HG03439 (cell line): ENCODE measurements around the gene TGFBRAP1.

ENCODE experiments used
- ATAC-seq: cut with Tn5 transposase; IDR thresholded peaks from one replicate; pipeline ENCODE4 v1.9.1; 2021; ENCODE audit warnings: mild to moderate bottlenecking, moderate library complexity; ENCODE audit not compliant: unreplicated experiment

TGFBRAP1 gene

DNA sequence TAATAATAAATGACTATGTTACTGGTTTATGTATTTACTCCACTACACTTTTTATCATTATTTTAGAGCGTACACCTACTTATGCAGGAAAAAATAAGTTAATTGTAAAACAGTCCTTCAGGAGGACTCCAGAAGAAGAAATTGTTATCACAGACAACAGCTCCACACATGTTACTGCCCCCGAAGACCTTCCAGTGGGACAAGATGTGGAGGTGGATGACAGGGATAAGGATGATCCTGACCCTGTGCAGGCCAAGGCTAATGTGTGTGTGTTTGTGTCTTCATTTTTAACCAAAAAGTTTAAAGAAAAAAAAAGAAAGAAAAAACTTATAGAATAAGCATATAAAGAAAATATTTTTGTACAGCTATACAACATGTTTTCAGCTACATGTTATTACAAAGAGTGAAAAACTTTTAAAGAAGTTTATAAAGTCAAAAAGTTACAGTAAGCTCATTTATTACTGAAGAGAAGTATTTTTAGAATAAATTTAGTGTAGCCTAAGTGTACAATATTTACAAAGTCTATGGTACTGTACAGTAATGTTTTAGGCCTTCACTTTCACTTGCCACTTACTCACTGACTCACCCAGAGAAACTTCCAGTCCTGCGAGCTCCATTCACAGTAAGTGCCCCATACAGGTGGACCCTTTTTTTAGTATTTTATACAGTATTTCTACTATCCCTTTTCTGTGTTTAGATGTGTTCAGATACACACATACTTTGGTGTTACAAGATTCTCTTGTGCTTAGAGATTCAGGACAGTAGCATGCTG is 7.5 kb downstream of the TGFBRAP1 start:
- no peak for ATAC-seq

DNA sequence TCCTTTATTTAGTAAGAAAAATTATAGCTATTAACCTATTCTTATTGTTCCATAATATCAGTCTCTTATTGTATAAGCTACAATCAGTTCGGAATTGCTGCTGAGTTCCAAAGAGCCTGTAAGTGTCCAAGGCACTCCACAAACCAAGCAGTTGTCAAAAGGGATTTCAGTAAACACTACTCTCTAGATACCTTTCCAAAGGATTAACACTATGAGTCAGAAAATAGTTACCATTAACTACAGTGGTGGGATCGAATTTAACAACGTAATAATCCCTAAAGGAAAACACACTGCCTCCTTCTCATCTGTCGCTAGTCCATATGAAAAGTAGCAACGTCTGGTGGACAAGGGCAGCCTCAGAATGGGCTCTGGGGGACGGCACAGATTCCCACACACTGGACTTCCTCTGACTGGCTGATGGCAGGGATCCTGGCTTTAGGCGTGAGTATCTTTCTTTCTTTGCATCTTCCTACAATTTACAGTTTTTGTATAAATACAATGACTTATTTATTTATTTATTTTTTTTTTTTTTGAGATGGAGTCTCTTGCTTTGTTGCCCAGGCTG is 8.8 kb downstream of the TGFBRAP1 start:
- ATAC-seq = no peak

DNA sequence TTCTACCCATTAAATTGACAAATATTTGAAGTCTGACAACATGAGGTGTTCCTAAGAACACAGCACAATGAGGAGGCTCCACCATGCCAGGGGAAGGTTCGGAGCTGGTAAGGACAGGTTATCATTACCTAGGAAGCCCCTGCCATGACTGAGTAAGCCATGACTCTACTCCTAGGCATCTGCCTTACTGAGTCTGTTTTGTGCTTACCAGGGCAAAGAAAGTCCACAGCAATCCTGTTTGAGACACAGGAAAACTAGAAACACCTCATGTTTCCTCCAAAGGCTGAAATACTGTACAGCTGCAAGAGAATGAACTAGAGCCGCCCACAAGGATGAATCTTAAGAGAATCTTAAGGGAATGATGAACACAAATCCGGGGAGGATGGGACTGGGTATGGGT is 11.6 kb downstream of the TGFBRAP1 start:
- no peak for ATAC-seq

DNA sequence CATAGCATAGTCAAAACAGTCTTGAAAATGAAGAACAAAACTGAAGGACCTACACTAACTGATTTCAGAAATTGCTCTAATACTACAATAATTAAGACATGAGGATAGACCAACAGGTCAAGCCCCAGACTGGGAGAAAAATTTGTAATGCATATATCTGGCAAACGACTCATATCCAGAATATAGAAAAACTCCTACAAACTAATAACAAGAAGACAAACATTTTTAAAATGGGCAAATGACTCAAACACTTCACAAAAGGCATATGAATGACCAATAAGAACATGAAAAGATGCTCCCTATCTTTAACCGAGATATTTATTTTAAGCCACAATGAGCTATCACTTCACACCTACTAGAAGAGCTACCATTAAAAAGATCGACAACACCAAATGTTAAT is 14.2 kb downstream of the TGFBRAP1 start:
- peak; percentile 76 for ATAC-seq

DNA sequence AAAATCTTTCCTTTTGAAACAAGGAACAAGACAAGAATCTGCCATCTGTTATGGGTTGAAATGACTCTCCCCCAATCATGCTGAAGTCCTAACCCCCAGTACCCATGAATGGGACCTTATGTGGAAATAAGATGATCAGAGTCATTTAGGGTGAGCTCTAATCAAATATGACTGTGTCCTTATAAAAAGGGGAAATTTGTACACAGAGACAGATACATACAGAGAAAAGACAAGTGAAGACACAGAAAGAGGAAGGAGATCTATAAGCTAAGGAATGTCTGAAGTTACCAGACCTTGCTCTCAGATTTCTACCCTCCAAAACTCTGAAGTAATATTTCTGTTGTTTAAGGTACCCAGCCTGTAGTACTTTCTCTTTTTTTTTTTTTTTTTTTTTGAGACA is 15.7 kb downstream of the TGFBRAP1 start:
- ATAC-seq = no peak

DNA sequence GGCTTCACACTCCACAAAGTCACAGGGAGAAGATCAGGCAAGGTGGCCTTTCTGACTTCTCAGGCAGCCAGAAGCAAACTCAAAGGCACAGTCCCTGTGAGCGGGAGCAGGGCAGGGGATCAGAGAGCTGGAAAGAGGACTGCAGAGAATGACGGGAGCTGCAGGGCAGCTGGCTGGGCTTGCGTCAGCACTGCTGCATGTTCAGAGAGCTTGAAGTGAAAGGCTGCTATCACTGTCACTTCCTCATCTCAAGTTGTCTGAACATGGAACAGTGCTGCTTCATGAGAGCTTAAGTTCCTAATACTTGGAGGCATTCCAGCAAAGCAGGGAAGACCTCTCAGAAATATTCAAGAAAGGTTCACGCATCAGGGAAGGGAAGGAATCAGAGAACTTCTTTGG is 20.4 kb downstream of the TGFBRAP1 start:
- no peak for ATAC-seq

DNA sequence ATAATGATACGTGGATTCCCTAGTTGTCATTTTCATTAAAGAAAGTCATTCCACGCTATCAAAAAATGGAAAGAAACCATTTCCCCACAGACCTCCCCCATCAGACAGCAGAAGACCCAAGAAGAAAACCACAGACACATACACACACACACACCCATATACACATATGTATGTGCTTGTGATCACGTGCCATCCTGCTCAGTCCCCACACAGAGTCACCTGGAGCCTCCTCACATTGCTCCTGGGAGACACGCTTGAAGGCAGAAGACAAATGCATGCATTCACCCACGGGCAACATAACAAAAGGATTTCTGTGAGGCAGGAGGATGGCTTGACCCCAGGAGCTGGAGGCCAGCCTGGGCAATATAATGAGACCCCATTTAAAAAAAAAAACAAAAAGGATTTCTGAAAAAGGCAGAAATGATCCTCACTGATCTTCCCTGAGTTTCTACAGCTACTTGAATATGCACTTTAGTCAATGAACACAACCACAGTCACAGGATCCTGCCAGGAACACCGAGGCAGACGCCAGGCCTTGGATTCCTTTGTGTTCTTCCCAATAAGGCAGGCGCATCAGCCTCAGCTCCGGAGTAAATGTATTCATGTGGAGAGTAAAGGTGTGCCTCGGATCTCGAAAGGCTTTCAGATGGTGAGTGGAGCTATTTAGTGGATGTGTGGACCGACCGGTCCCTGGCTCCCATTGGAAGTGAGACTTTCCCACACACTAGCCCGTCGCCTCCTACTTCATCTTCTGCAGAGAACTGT is 21.0 kb downstream of the TGFBRAP1 start:
- ATAC-seq = no peak

DNA sequence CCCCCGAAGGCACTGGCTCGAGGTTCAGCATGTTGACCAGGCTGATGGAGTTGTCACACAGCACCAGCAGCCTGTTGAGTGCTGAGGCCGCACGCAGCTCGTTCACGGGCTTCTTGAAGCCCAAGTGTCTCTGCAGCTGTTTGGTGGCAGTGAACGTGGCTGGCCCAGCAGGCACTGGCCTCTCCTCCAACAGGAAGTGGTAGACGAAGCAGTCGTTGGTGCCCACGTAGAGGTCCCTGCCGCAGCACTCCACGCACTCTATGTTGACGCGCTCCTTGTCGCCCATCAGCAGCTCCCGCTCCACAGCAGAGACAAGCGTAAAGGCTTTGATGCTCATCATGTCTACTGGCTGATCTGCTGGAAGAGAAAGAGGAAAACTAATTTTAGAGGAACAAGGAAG is 21.6 kb downstream of the TGFBRAP1 start:
- no peak for ATAC-seq

DNA sequence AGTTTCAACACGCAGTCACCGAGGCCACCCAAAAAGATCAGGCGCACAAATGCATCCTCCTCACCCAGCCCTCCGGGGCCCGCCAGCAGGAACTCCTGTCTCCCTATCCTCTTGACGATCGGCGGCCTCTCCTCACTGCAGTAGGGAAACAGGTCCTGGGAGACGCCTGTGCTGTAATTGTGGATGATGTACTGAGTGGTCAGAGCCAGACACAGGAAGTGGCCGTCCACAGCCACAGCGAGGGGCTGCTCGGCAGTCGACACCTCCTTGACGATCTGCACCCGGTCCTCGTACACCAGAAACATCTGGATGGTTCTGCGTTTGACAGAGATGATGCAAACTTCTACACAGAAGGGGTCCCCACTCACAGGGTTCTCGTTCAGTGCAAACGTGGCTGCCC is 22.0 kb downstream of the TGFBRAP1 start:
- no peak for ATAC-seq

DNA sequence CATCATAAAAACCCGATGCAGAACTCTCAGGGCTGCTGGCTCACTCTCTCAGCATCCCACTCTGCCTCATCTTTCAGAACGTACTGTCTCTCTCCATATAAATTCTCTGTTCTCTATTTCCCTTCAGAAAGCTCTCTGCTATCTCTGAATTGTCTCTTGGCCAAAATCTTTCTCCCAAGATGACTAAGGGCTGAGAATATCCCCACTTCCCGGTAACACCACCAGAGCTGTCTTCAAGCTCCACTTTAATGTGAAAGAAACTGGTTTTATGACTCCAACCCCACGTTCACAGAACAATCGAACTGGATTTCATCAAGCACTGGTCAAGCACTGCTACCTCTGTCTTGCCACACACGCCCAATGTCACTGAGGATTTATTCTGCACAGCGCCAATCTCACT is 22.4 kb downstream of the TGFBRAP1 start:
- no peak for ATAC-seq

DNA sequence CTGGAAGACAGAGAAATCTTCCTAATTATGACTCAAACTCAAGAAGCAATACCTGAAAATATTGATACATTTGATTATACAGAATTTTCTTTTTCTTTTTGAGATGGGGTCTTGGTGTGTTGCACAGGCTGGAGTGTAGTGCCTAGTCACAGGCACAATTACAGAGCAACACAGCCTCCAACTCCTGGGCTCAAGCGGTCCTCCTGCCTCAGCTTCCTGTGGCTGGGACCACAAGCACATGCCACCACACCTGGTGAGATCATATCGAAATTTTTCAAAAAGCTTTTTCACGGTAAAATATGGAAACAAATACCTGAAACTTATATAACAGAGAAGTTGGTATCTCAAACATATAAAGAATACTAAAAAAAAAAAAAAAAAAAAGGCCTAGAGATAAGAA is 27.9 kb downstream of the TGFBRAP1 start:
- no peak for ATAC-seq

DNA sequence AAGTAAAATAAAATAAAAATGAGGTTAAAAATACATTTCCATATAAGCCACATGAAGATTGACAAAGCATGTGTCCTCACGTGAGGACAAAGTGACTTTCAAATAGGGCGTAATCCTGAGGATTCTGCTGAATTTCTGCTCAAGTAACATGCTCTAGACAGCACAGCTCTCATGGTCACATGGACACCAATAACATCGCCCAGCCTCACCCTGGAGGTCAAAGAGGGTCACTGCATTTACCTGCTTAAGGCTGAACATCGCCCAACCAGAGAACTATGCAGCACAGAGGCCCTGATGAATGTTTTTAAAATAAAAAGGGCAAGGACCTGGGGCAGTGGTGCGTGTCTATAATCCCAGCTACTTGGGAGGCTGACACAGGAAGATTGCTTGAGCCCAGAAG is 30.2 kb downstream of the TGFBRAP1 start:
- ATAC-seq = no peak

DNA sequence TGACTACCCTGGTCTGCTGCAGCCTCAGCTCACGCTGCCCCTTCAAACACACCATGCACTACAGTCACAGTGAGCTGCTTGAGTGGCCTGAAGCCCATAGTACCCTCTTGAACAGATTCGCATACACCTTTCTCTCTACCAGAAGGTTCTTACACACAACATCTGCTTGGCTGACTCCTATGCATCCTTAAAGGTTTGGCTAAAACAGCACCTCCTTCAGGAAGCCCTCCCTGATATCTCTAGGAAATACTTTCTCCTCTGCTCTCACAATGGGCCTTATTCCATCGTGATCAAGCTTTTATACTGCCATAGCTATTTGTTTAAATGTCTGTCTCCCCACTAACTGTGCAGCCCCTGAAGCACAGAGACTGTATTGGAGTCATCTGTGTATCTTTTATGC is 31.5 kb downstream of the TGFBRAP1 start:
- no peak for ATAC-seq

DNA sequence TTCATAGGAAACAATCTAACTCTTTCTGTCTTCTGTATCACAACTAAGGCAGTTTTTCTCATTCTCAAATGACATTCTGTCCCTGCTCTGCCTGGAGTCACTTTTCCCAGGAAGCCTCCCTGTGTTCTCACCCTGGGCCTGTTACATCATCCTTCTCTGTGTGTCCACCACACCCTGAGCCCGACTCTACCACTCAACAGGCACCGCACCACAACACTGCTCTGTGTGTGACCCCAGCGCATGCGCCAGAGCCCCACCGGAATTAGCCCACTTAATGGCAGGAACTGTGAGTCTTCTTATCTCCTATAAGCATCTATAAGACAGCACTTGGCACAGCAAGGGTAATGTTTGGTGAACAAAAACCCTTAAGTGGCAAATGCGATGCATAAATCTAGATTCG is 32.3 kb downstream of the TGFBRAP1 start:
- no peak for ATAC-seq

DNA sequence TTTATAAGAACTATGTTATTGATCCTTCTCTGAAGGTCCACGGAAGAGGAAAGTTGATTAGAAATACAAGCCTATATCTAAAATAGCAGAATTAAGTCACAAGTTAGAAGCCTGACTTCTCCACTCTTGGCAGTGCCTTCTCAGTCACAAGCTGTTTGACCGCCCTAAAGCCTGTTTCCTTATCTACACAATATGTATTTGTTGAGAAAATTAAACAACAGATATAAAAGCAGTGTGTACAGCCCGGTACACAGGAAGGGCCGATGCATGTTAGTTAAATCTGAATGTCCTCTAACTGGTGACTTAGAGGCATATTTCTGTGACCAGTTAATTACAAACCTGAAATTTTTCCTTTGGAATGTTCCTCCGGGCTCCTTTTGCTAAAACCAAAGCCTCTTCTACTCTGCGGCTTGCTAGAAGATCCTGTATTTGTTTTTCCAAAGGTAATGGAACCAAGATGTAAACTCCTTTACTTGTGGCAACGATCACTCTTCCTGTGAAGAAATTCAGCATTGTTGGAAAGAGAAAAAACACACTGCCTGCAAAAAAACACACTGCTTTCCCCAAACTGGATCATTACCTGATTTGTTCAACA is 33.4 kb downstream of the TGFBRAP1 start:
- ATAC-seq = no peak

DNA sequence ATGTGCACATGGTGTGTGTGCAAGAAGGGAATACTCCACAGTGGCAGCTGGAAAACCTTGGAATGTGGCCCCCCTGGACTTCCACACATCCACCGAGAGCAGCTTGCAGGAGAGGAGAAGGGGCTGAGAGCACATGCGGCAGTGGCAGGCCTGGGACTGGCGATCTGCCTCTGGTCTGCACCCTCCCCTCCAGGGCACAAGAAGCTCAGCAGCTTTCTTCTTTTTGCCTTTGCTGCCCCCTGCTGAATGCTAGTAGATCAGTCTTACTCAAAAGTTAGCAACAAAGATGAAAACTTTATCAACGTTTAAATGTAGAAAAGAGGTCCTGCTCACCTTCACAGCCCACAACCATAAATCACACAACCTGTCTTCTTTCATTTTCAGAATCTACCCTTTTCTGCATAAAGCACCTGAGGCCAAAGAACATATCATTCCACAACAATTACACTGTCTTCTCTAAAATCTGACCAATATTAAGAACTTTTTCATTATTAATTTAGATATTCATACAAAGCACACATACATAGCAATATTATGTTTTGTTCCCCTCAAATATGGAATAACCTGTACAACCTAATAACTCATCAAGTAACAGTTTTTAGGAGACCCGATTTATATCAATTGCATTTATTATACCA is 34.6 kb downstream of the TGFBRAP1 start:
- no peak for ATAC-seq

DNA sequence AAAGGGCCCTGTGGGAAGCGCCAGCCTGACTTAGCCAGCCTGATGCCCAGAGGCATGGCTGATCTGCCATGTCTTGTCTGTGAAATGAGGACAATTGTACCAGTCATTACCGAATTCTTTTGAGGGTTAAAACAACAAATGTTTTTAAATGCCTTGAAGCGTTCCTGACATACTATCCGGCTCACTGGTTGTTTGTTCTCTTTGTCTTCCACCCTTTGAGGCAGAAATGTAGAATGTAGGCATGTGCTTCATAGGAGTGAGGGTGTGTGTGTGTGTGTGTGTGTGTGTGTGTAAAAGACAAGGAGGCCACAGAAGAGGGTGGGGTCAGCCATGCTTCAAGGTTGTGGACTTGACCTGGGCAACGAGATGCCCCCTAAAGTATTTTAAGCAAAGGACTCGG is 35.5 kb downstream of the TGFBRAP1 start:
- no peak for ATAC-seq

DNA sequence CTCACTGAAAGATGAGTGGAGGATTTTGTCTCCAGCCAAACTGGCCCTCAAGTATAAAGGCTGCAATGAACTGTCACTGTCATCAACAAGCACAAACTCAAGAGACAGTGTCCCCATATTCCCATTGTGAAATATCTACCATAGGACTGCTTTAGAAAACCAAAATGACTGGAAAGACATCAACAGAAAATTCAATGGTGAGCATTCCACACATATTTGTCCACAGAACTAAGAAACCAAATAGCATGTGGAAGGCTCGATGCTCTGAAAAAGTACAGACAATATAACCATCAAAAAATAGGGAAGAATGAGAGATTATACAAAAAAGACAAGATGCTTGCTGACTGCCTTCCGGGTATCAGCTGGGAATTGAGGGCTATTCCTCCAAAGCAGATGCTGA is 37.6 kb downstream of the TGFBRAP1 start:
- no peak for ATAC-seq

DNA sequence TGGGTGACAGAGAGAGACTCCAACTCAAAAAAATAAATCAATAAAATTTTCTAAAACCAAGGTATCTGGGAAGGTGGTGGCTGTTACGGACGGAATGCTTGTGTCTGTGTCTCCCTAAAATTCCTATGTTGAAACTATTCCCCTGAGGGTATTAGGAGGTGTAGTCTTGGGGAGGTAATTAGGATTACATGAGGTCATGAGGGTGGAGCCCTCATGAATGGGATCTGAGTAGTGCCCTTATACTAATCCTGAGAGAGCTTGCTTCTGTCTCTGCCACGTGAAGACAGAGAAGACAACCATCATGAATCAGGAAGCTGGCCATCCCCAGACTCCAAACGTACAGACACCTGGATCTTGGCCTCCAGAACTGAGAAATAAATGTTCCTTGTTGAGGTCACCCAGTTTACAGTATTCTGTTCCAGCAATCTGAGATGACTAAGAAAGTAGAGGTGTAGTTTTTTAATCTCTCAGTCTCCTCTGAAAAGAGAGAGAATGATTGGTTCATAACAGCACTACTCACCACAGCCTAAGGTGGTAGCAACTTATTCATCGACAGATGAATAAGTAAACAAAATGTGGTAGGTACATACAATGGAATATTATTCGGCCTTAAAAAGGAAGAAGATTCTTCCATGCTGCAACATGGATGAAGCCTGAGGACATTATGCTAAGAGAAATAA is 38.4 kb downstream of the TGFBRAP1 start:
- ATAC-seq = no peak

DNA sequence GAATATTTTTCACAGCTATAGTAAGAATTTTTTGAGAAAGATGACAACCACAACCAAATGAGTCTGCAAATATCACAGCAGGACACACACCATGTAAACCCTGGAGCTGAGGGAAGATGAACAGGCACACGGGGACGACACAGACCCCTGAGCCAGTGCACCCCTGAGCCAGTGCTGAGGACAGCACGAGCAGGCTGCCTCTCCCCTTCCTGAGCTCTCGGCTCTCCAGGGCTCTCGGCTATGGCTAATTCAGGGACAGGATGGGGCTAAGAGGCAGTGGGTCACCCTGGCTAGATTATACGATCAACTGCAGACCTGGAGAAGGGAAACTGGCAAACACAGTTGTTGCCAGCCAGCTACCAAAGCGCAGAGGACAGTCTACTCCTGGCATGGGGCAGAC is 41.4 kb downstream of the TGFBRAP1 start:
- ATAC-seq = no peak

DNA sequence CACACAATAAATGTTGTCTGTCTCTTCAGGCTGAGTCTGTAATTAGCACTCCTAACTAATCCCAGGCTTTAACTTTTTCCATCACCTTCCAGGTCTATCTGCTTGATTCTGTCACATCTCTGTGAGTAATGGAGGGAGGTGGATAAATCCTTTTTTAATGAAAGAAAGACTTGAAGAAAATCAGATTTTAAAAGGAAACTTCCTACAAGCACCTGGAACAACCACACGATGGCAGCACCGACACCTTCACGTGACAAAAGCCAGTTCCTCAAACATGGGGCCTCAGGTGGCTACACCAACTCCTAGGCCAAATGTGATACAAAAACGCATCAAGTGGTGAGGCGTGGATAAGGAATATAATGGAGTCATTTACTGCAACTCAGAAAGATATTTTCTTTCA is 41.8 kb downstream of the TGFBRAP1 start:
- no peak for ATAC-seq
